HEK293 (cell line): ENCODE results near the gene ALOX15B.

Source experiments
- CTCF ChIA-PET: fragments of 350-600 bp; formaldehyde crosslinking; extraction: SDS; loops from one replicate; lab custom pipeline; 2021; ENCODE audit warnings: antibody characterized with exemption; lab: Yijun Ruan, JAX
- POLR2A ChIA-PET: fragments of 300-600 bp; formaldehyde crosslinking; extraction: SDS; loops from one replicate; lab custom pipeline; 2020; ENCODE audit warnings: antibody characterized with exemption, inconsistent platforms; lab: Yijun Ruan, JAX
- H3K27ac ChIP-seq: fragments of 200-500 bp; sonication (Bioruptor generic); 2 replicates; pipeline ENCODE4 v1.5.1; 2014; ENCODE audit warnings: low read depth, low read length, control low read depth, inconsistent platforms; ENCODE audit errors: extremely low read depth
- H3K36me3 ChIP-seq, 2 experiments: fragments of 200-500 bp in 1 of 2; sonication (Bioruptor generic) in 1 of 2; 1 replicate in 1 of 2; 2 replicates in 1 of 2; pipeline ENCODE4 v1.5.1; 2014 to 2017; ENCODE audit warnings: inconsistent platforms in 2 of 2, low read length in 2 of 2; ENCODE audit not compliant: control insufficient read depth in 2 of 2, insufficient read depth in 1 of 2
- H3K4me1 ChIP-seq: fragments of 200-500 bp; sonication (Bioruptor generic); 2 replicates; pipeline ENCODE4 v1.5.1; 2014; ENCODE audit warnings: mild to moderate bottlenecking, low read length, inconsistent platforms; ENCODE audit not compliant: control insufficient read depth, insufficient read depth
- H3K4me3 ChIP-seq: 2 replicates; pipeline ENCODE4 v1.5.1; 2011; ENCODE audit warnings: low read depth, mild to moderate bottlenecking, control low read depth, low read length, moderate library complexity
- H3K9me3 ChIP-seq: fragments of 200-500 bp; sonication (Bioruptor generic); 2 replicates; pipeline ENCODE4 v1.5.1; 2014; ENCODE audit warnings: low read depth, low read length, inconsistent platforms; ENCODE audit not compliant: control insufficient read depth, insufficient read depth
- KLF17 ChIP-seq: fragments of 450-650 bp; formaldehyde crosslinking; IDR thresholded peaks from 2 replicates; pipeline ENCODE4 v1.5.1; 2016; ENCODE audit warnings: missing biosample characterization, missing genetic modification characterization
- OSR2 ChIP-seq: fragments of 450-650 bp; formaldehyde crosslinking; IDR thresholded peaks from 2 replicates; pipeline ENCODE4 v1.5.1; 2016; ENCODE audit warnings: missing biosample characterization, missing genetic modification characterization
- PBX3 ChIP-seq: sonication (generic); formaldehyde crosslinking; IDR thresholded peaks from 2 replicates; pipeline ENCODE4 v1.8.1; 2022; ENCODE audit warnings: mild to moderate bottlenecking, moderate library complexity, missing genetic modification reagents
- SALL2 ChIP-seq: fragments of 450-650 bp; formaldehyde crosslinking; IDR thresholded peaks from 2 replicates; pipeline ENCODE4 v1.5.0; 2017; ENCODE audit warnings: missing biosample characterization, mild to moderate bottlenecking, missing genetic modification characterization, borderline replicate concordance
- ZEB2 ChIP-seq: fragments of 450-650 bp; formaldehyde crosslinking; IDR thresholded peaks from 2 replicates; pipeline ENCODE4 v1.5.1; 2016; ENCODE audit warnings: missing biosample characterization, missing genetic modification characterization
- ZNF16 ChIP-seq: fragments of 450-650 bp; formaldehyde crosslinking; IDR thresholded peaks from 2 replicates; pipeline ENCODE4 v1.5.1; 2016; ENCODE audit warnings: low read depth, missing biosample characterization, missing genetic modification characterization
- ZNF169 ChIP-seq: fragments of 450-650 bp; formaldehyde crosslinking; IDR thresholded peaks from 2 replicates; pipeline ENCODE4 v1.5.1; 2016; ENCODE audit warnings: missing biosample characterization, missing genetic modification characterization
- ZNF2 ChIP-seq: fragments of 450-650 bp; formaldehyde crosslinking; IDR thresholded peaks from 2 replicates; pipeline ENCODE4 v1.5.1; 2016; ENCODE audit warnings: missing biosample characterization, missing genetic modification characterization
- ZNF223 ChIP-seq: fragments of 450-650 bp; formaldehyde crosslinking; IDR thresholded peaks from 2 replicates; pipeline ENCODE4 v1.5.1; 2016; ENCODE audit warnings: missing biosample characterization, missing genetic modification characterization
- ZNF324 ChIP-seq: fragments of 450-650 bp; formaldehyde crosslinking; IDR thresholded peaks from 2 replicates; pipeline ENCODE4 v1.5.1; 2016; ENCODE audit warnings: missing biosample characterization, missing genetic modification characterization
- ZNF350 ChIP-seq: fragments of 450-650 bp; formaldehyde crosslinking; IDR thresholded peaks from 2 replicates; pipeline ENCODE4 v1.5.0; 2017; ENCODE audit warnings: missing biosample characterization, mild to moderate bottlenecking, missing genetic modification characterization
- ZNF391 ChIP-seq: fragments of 450-650 bp; formaldehyde crosslinking; IDR thresholded peaks from 2 replicates; pipeline ENCODE4 v1.5.1; 2016; ENCODE audit warnings: low read depth, missing biosample characterization, missing genetic modification characterization, borderline replicate concordance
- ZNF404 ChIP-seq: fragments of 450-650 bp; formaldehyde crosslinking; IDR thresholded peaks from 2 replicates; pipeline ENCODE4 v1.5.1; 2017; ENCODE audit warnings: missing biosample characterization, missing genetic modification characterization
- ZNF510 ChIP-seq: fragments of 450-650 bp; formaldehyde crosslinking; IDR thresholded peaks from 2 replicates; pipeline ENCODE4 v1.5.1; 2018; ENCODE audit warnings: mild to moderate bottlenecking, missing genetic modification characterization, missing biosample characterization; ENCODE audit not compliant: insufficient replicate concordance
- ZNF514 ChIP-seq: fragments of 450-650 bp; formaldehyde crosslinking; IDR thresholded peaks from 2 replicates; pipeline ENCODE4 v1.5.1; 2016; ENCODE audit warnings: missing biosample characterization, missing genetic modification characterization
- ZNF645 ChIP-seq: fragments of 450-650 bp; formaldehyde crosslinking; IDR thresholded peaks from 2 replicates; pipeline ENCODE4; 2016; ENCODE audit warnings: missing biosample characterization, missing genetic modification characterization
- ZSCAN16 ChIP-seq: fragments of 450-650 bp; formaldehyde crosslinking; IDR thresholded peaks from 2 replicates; pipeline ENCODE4 v1.5.1; 2016; ENCODE audit warnings: missing biosample characterization, missing genetic modification characterization
- TF ChIP-seq, protein P1 (sequence below): fragments of 450-650 bp; formaldehyde crosslinking; IDR thresholded peaks from 2 replicates; pipeline ENCODE4 v1.5.1; 2016; ENCODE audit warnings: missing biosample characterization, missing genetic modification characterization
- TF ChIP-seq, protein P2 (sequence below): fragments of 450-650 bp; formaldehyde crosslinking; IDR thresholded peaks from 2 replicates; pipeline ENCODE4 v1.5.1; 2016; ENCODE audit warnings: missing biosample characterization, missing genetic modification characterization
- TF ChIP-seq, protein P3 (sequence below): fragments of 450-650 bp; formaldehyde crosslinking; IDR thresholded peaks from 2 replicates; pipeline ENCODE4 v1.5.1; 2016; ENCODE audit warnings: missing biosample characterization, missing genetic modification characterization

The ALOX15B gene

DNA sequence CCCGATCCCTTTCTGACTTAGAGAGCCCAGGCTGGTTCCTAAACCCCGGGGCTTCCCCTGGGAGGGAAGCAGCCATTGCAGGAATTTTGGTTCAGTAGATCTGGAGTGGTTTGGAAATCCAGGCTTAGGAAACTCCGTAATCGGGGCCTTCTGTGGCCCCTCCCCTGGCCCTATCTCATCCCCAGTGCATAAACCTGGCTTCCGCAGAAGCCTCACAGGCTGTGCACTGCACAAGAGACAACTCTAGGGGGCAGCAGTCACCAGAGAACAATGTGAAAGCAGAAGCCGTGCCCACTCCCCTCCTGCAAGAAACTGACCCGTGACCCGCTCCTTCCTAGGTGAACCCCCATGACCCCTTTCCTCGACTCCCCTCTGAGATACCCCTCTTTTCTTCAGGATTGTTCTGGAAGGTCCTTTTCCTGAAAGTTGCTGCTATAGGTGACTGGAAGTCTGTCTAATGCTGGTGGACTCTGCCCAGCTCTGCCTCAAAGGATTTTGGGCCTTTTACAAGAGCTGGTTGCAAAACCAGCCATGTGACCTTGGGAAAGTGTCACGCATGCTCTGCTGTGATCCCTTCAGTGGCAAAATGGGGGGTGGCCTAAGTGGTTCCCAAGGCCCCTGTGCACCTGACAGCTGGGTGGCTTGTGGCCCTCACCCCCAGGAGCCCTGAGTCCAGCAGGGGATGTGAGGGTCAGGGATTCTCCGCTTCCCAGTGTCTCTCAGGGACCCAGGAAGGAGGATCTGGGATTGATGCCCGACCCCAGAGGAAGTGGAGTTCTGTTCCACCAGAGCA, 22.0 kb upstream of the ALOX15B start (continued):
- no peak for TF ChIP-seq ZNF645 (tag by site-specific recombination)
- 0 out of 2 replicates have a peak, but pooled peaks have one; percentile 30 for TF ChIP-seq ZNF2
- 0 out of 2 replicates have a peak, but pooled peaks have one; percentile 30 for TF ChIP-seq ZNF324
- TF ChIP-seq ZNF16 = no peak
- no peak for TF ChIP-seq SALL2 (tag by site-specific recombination)
- TF ChIP-seq, protein P1, sequence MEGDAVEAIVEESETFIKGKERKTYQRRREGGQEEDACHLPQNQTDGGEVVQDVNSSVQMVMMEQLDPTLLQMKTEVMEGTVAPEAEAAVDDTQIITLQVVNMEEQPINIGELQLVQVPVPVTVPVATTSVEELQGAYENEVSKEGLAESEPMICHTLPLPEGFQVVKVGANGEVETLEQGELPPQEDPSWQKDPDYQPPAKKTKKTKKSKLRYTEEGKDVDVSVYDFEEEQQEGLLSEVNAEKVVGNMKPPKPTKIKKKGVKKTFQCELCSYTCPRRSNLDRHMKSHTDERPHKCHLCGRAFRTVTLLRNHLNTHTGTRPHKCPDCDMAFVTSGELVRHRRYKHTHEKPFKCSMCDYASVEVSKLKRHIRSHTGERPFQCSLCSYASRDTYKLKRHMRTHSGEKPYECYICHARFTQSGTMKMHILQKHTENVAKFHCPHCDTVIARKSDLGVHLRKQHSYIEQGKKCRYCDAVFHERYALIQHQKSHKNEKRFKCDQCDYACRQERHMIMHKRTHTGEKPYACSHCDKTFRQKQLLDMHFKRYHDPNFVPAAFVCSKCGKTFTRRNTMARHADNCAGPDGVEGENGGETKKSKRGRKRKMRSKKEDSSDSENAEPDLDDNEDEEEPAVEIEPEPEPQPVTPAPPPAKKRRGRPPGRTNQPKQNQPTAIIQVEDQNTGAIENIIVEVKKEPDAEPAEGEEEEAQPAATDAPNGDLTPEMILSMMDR (tag by site-specific recombination) = peak; percentile 88
- TF ChIP-seq ZNF391 (tag by site-specific recombination) = peak; percentile 58; the same call in 1 of the 2 replicates
- 0 out of 2 replicates have a peak, but pooled peaks have one; percentile 34 for TF ChIP-seq ZEB2 (tag by site-specific recombination)
- TF ChIP-seq OSR2 = peak; percentile 94
- TF ChIP-seq ZSCAN16 (tag by site-specific recombination) = no peak
- TF ChIP-seq, protein P2, sequence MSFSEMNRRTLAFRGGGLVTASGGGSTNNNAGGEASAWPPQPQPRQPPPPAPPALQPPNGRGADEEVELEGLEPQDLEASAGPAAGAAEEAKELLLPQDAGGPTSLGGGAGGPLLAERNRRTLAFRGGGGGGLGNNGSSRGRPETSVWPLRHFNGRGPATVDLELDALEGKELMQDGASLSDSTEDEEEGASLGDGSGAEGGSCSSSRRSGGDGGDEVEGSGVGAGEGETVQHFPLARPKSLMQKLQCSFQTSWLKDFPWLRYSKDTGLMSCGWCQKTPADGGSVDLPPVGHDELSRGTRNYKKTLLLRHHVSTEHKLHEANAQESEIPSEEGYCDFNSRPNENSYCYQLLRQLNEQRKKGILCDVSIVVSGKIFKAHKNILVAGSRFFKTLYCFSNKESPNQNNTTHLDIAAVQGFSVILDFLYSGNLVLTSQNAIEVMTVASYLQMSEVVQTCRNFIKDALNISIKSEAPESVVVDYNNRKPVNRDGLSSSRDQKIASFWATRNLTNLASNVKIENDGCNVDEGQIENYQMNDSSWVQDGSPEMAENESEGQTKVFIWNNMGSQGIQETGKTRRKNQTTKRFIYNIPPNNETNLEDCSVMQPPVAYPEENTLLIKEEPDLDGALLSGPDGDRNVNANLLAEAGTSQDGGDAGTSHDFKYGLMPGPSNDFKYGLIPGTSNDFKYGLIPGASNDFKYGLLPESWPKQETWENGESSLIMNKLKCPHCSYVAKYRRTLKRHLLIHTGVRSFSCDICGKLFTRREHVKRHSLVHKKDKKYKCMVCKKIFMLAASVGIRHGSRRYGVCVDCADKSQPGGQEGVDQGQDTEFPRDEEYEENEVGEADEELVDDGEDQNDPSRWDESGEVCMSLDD (tag by site-specific recombination) = peak; percentile 51; the same call in 1 of the 2 replicates
- no peak for TF ChIP-seq ZNF223 (tag by site-specific recombination)
- TF ChIP-seq KLF17 (tag by site-specific recombination) = peak; percentile 46; the same call in 1 of the 2 replicates
- TF ChIP-seq, protein P3, sequence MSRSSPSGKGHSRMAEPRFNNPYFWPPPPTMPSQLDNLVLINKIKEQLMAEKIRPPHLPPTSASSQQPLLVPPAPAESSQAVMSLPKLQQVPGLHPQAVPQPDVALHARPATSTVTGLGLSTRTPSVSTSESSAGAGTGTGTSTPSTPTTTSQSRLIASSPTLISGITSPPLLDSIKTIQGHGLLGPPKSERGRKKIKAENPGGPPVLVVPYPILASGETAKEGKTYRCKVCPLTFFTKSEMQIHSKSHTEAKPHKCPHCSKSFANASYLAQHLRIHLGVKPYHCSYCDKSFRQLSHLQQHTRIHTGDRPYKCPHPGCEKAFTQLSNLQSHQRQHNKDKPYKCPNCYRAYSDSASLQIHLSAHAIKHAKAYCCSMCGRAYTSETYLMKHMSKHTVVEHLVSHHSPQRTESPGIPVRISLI = no peak
- TF ChIP-seq ZNF510 (tag by site-specific recombination) = no peak
- TF ChIP-seq PBX3 (CRISPR knock-in tag) = no peak

- ChIA-PET POLR2A (interaction anchor here (0.5 to 1.2 kb wide), 4 partner anchors 88 to 434 kb away, joined by 3 to 5 read pairs (median 4); no protein-coding TSS in a partner anchor), CTCF (interaction anchor here (0.6 to 7.8 kb wide), 17 partner anchors 9 to 233 kb away, joined by 3 to 134 read pairs (median 7); no protein-coding TSS in a partner anchor)
- Histone ChIP-seq H3K36me3 (no peaks in the 10 kb centered on the region), H3K4me3 (no peak overlapping the region), H3K27ac (no peak overlapping the region), H3K4me1 (no peaks in the 10 kb centered on the region), H3K9me3 (no peaks in the 10 kb centered on the region)
- no peak for TF ChIP-seq ZNF350 (tag by site-specific recombination)
- TF ChIP-seq, protein P3 = no peak
- no peak for TF ChIP-seq ZNF514 (tag by site-specific recombination)
- TF ChIP-seq ZNF169 (tag by site-specific recombination) = no peak
- no peak for TF ChIP-seq ZNF404 (tag by site-specific recombination)
Measured at GRCh38 chr17:8018436-8018835, 20.4 kb upstream of the ALOX15B start.
